DND-41 (cell line): ENCODE data around the gene L3MBTL1.

Experiments
- EZH2 ChIP-seq: IDR thresholded peaks from 3 replicates; pipeline ENCODE4 v1.6.1; 2012; ENCODE audit warnings: borderline replicate concordance, low read depth, mild to moderate bottlenecking, moderate library complexity, low read length, inconsistent platforms; ENCODE audit not compliant: severe bottlenecking
- TF ChIP-seq, protein P1 (sequence below): IDR thresholded peaks from 2 replicates; pipeline ENCODE4 v1.5.1; 2012; ENCODE audit warnings: borderline replicate concordance, low read length, moderate library complexity, mild to moderate bottlenecking; ENCODE audit not compliant: poor library complexity, severe bottlenecking; ENCODE audit errors: extremely low read depth

DNA sequence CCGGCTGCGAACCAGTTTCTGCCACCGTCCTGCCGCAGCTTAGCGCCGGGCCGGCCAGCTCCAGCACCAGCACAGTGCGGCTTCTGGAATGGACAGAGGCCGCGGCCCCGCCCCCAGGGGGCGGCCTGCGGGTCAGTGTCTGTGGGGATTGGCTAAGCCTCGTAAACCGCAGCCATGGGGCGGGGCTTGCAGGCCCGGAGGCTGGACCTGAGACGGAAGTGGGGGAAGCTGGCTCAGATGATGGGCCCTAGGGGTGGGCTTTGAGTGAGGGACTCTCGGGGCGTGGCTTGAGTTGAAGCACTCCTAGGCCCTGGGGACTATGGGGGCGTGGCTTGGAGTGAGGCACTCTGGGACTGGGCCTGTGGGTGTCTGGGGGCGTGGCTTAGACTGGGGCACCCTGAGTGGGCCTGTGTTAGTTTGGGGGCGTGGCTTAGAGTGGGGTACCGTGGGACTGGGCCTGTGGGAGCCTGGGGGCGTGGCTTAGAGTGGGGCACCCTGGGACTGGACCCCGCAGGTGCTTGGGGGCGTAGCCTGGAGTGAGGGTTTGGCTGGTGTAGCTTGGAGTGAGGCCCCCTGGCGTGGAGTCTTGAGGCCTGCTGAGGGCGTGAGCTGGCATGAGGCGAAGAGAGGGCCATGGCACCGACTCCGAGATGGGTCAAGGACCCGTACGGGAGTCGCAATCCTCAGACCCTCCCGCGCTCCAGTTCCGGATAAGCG lies 6.6 kb downstream of the L3MBTL1 start:
- TF ChIP-seq, protein P1, sequence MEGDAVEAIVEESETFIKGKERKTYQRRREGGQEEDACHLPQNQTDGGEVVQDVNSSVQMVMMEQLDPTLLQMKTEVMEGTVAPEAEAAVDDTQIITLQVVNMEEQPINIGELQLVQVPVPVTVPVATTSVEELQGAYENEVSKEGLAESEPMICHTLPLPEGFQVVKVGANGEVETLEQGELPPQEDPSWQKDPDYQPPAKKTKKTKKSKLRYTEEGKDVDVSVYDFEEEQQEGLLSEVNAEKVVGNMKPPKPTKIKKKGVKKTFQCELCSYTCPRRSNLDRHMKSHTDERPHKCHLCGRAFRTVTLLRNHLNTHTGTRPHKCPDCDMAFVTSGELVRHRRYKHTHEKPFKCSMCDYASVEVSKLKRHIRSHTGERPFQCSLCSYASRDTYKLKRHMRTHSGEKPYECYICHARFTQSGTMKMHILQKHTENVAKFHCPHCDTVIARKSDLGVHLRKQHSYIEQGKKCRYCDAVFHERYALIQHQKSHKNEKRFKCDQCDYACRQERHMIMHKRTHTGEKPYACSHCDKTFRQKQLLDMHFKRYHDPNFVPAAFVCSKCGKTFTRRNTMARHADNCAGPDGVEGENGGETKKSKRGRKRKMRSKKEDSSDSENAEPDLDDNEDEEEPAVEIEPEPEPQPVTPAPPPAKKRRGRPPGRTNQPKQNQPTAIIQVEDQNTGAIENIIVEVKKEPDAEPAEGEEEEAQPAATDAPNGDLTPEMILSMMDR: peak; percentile 57
- no peak for TF ChIP-seq EZH2
